Nephron (organoid): ENCODE results near the gene MPST.

ENCODE experiments used
- H3K27ac Mint-ChIP-seq, 3 experiments: 2 replicates each; pipeline ENCODE4 v1.8.0; 2020; ENCODE audit warnings: mixed read lengths in 3 of 3, mild to moderate bottlenecking in 2 of 3, moderate library complexity in 1 of 3
- H3K27me3 Mint-ChIP-seq: 2 replicates; pipeline ENCODE4 v1.8.0; 2021; ENCODE audit warnings: low read depth, mild to moderate bottlenecking, moderate library complexity, mixed read lengths
- H3K36me3 Mint-ChIP-seq: 2 replicates; pipeline ENCODE4 v1.8.0; 2020; ENCODE audit warnings: low read depth, mixed read lengths
- H3K4me1 Mint-ChIP-seq: 2 replicates; pipeline ENCODE4 v1.8.0; 2020; ENCODE audit warnings: mixed read lengths
- H3K4me3 Mint-ChIP-seq, 3 experiments: 2 replicates each; pipeline ENCODE4 v1.8.0; 2020; ENCODE audit warnings: mild to moderate bottlenecking in 3 of 3, mixed read lengths in 3 of 3, moderate library complexity in 2 of 3
- H3K9me3 Mint-ChIP-seq: 2 replicates; pipeline ENCODE4 v1.8.0; 2020; ENCODE audit warnings: mixed read lengths
- TF ChIP-seq, protein P1 (sequence below), 3 experiments: fragments of 200-600 bp; sonication (generic); IDR thresholded peaks; one replicate each; pipeline ENCODE4 v1.5.0; 2021; ENCODE audit warnings: antibody characterized with exemption in 3 of 3; ENCODE audit not compliant: unreplicated experiment in 3 of 3

Gene MPST

DNA sequence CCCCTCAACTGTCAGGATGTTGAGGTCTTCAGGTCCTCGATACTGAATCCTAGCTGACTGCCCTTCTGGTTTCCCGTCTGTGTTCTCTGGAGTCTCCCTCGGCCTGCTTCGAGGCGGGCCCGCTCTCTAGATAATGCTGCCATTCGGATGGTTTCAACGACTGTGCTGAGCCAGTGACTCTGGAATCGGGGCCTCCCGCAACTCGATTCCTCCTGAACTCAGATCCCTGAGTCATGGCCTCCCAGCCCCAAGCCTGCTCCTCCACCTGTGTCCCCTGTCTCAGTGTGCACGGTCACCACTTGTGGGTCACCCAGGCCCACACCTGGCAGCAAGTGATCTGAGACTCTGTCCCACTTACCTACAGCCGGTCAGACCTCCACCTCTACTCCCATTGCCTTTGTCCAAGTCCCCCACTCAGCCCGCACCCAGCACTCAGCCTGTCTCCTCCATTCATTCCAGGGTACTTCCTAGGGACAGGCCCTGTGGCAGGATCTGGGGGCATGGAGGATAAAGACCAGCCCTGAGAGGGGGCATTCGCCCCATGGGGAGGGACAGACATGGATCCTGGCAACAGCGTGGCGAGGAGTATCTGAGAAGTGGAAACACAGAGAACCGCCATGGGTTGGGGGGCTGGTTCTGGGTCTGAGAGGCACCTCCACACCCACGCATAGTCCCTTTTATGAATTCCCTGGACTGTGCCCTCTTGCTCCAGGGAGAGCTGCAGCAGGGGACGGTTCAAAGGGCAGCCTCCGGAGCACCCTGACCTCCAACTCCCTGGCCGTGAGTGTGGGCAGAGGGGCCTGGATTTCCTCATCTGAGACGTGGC lies 14.3 kb downstream of the MPST start:
- TF ChIP-seq, protein P1, sequence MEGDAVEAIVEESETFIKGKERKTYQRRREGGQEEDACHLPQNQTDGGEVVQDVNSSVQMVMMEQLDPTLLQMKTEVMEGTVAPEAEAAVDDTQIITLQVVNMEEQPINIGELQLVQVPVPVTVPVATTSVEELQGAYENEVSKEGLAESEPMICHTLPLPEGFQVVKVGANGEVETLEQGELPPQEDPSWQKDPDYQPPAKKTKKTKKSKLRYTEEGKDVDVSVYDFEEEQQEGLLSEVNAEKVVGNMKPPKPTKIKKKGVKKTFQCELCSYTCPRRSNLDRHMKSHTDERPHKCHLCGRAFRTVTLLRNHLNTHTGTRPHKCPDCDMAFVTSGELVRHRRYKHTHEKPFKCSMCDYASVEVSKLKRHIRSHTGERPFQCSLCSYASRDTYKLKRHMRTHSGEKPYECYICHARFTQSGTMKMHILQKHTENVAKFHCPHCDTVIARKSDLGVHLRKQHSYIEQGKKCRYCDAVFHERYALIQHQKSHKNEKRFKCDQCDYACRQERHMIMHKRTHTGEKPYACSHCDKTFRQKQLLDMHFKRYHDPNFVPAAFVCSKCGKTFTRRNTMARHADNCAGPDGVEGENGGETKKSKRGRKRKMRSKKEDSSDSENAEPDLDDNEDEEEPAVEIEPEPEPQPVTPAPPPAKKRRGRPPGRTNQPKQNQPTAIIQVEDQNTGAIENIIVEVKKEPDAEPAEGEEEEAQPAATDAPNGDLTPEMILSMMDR (IDR thresholded peaks at IDR 0.05; ENCODE audit: unreplicated experiment in 3 of 3) = no peak
- H3K4me1 Mint-ChIP-seq = peaks cover 8% of the 10 kb centered on the region

GRCh38 chr22:37036655-37037377 lies 17.3 kb downstream of the MPST start:
- TF ChIP-seq, protein P1 (IDR thresholded peaks at IDR 0.05; ENCODE audit: unreplicated experiment in 3 of 3) = no peak
- H3K36me3 Mint-ChIP-seq = no peaks in the 10 kb centered on the region
- peaks cover 7% of the 10 kb centered on the region for H3K27me3 Mint-ChIP-seq

More for the DNA sequence above, 14.3 kb downstream of the MPST start:
- Mint-ChIP-seq H3K27ac (peak overlapping the region in 2 of 3 experiments; percentile 10 to 12), H3K36me3 (peaks cover 8% of the 10 kb centered on the region), H3K9me3 (no peaks in the 10 kb centered on the region), H3K4me3 (no peak overlapping the region), H3K27me3 (peaks cover 7% of the 10 kb centered on the region)

DNA sequence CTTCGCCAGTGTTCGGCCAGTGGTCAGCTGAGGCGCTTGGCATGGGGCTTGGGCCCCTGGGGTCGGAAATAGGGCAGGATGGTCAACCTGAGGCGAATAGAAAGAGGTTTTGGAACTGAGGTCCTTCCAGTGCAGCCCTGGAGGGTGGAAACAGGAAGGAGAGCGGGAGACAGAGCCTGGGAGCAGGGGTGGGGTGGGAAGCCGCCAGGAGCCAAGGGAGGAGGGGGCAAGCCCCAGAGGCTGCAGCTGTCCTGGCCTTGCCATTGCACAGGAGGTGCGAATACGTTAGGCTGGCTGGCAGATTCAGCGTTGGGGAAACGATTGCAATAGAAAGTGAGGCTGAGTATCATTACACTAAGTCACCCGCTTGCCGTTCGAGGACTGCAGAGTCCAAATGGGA lies 18.1 kb downstream of the MPST start:
- no peaks in the 10 kb centered on the region for H3K36me3 Mint-ChIP-seq
- no peaks in the 10 kb centered on the region for H3K9me3 Mint-ChIP-seq
- peaks cover 7% of the 10 kb centered on the region for H3K27me3 Mint-ChIP-seq
- TF ChIP-seq, protein P1 (IDR thresholded peaks at IDR 0.05; ENCODE audit: unreplicated experiment in 3 of 3) = no peak
- peaks cover 28% of the 10 kb centered on the region for H3K4me1 Mint-ChIP-seq
- no peak overlapping the region for H3K4me3 Mint-ChIP-seq
- no peak overlapping the region for H3K27ac Mint-ChIP-seq

More at GRCh38 chr22:37036655-37037377, 17.3 kb downstream of the MPST start:
- H3K4me1 Mint-ChIP-seq = peaks cover 28% of the 10 kb centered on the region
- no peaks in the 10 kb centered on the region for H3K9me3 Mint-ChIP-seq
- H3K4me3 Mint-ChIP-seq = no peak overlapping the region
- H3K27ac Mint-ChIP-seq = no peak overlapping the region

DNA sequence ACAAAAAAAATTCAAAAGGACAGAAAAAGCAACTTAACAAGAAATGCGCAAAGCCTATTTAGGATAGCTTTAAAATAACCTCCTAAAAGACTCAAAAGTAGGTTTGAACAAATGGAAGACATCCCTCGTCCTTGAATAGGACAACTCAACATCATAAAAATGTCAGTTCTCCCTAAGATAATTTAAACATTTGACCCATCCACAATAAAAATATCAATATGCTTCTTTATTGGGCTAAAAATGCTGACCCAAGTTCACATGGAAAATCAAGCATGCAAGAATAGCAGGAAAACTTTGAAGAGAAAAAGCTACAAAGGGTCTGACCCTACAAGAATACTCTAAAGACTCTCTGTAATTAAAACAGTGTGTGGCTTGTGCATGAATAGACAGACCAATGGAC lies 19.9 kb downstream of the MPST start:
- no peaks in the 10 kb centered on the region for H3K9me3 Mint-ChIP-seq
- H3K27me3 Mint-ChIP-seq = peaks cover 15% of the 10 kb centered on the region
- H3K4me1 Mint-ChIP-seq = peaks cover 37% of the 10 kb centered on the region
- TF ChIP-seq, protein P1 (IDR thresholded peaks at IDR 0.05; ENCODE audit: unreplicated experiment in 3 of 3) = no peak
- H3K27ac Mint-ChIP-seq = peak overlapping the region; percentile 17 to 81 (median 51)
- no peaks in the 10 kb centered on the region for H3K36me3 Mint-ChIP-seq
- no peak overlapping the region for H3K4me3 Mint-ChIP-seq

- H3K36me3 Mint-ChIP-seq = no peaks in the 10 kb centered on the region
- TF ChIP-seq, protein P1 (IDR thresholded peaks at IDR 0.05; ENCODE audit: unreplicated experiment in 3 of 3) = no peak
- H3K27ac Mint-ChIP-seq = no peak overlapping the region
- H3K4me3 Mint-ChIP-seq = no peak overlapping the region
- H3K4me1 Mint-ChIP-seq = peaks cover 38% of the 10 kb centered on the region
- H3K27me3 Mint-ChIP-seq = peaks cover 22% of the 10 kb centered on the region
- no peaks in the 10 kb centered on the region for H3K9me3 Mint-ChIP-seq
Observed at GRCh38 chr22:37043209-37043827, 23.8 kb downstream of the MPST start.
